ENCODE measurements around the gene RNF213.

Gene RNF213

DNA sequence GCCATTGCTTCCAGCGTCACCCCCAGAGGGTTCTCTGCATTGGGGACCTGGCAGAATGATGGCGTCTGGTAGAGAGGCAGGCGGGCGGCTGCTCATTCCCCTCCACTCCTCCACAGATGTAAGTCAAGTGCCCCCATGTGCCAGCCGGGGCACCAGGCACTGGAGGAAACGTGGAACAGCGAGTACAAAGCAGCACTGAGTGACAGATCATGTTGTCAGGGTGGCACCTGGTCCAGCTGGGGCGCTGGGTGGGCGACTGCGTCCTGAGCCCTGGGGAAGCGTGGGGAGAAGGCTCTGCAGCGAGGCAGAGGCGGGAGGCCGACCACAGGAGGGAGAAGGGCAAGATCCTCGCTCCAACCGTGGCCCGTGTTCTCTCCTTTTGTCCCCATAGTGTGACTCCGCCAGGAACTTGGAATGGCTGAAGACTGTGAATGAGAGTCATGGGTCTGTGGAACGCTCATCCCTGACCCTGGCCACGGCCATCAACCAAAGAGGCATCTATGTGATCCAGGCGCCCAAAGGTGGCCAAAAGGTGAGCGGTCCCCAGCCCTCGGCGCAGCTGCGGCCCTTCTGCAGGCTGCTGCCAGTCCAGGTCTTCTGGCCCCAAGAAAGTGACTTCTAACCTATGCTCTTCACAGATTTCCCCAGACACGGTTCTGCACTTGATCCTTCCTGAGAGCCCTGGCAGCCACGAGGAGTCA lies 76.7 kb downstream of the RNF213 start:
- TF ChIP-seq, protein P1, sequence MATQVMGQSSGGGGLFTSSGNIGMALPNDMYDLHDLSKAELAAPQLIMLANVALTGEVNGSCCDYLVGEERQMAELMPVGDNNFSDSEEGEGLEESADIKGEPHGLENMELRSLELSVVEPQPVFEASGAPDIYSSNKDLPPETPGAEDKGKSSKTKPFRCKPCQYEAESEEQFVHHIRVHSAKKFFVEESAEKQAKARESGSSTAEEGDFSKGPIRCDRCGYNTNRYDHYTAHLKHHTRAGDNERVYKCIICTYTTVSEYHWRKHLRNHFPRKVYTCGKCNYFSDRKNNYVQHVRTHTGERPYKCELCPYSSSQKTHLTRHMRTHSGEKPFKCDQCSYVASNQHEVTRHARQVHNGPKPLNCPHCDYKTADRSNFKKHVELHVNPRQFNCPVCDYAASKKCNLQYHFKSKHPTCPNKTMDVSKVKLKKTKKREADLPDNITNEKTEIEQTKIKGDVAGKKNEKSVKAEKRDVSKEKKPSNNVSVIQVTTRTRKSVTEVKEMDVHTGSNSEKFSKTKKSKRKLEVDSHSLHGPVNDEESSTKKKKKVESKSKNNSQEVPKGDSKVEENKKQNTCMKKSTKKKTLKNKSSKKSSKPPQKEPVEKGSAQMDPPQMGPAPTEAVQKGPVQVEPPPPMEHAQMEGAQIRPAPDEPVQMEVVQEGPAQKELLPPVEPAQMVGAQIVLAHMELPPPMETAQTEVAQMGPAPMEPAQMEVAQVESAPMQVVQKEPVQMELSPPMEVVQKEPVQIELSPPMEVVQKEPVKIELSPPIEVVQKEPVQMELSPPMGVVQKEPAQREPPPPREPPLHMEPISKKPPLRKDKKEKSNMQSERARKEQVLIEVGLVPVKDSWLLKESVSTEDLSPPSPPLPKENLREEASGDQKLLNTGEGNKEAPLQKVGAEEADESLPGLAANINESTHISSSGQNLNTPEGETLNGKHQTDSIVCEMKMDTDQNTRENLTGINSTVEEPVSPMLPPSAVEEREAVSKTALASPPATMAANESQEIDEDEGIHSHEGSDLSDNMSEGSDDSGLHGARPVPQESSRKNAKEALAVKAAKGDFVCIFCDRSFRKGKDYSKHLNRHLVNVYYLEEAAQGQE (IDR thresholded peaks at IDR 0.05; ENCODE audit: insufficient read depth in 1 of 2, low read depth in 2 of 2, low read length in 2 of 2), result no peak
- TF ChIP-seq SIN3A (IDR thresholded peaks at IDR 0.05; ENCODE audit: borderline replicate concordance, insufficient read depth, low read length) (no peak), POLR2AphosphoS5 (IDR thresholded peaks at IDR 0.05; ENCODE audit: low read depth, low read length) (0 out of 2 replicates have a peak, but pooled peaks have one; percentile 27), TAF1 (IDR thresholded peaks at IDR 0.05; ENCODE audit: borderline replicate concordance, insufficient read depth, low read length) (no peak), FOXP2 (optimal IDR thresholded peaks at IDR 0.05; ENCODE audit: borderline replicate concordance, extremely low read depth, extremely low read length, insufficient read depth) (no peak)

DNA sequence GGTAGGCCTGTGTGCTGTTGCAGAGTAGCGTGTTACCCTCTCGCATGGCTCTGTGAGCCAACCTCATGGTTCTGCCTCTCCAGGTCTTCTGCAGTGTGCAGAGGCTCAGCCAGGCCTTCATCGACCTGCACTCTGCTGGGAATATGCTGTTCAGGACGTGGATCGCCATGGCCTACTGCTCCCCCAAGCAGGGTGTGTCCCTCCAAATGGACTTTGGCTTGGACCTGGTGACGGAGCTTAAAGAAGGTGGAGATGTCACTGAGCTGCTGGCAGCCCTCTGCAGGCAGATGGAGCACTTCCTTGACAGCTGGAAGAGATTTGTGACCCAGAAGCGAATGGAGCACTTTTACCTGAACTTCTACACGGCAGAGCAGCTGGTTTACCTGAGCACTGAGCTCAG lies 78.5 kb downstream of the RNF213 start:
- TF ChIP-seq, protein P1 (IDR thresholded peaks at IDR 0.05; ENCODE audit: insufficient read depth in 1 of 2, low read depth in 2 of 2, low read length in 2 of 2), result no peak
- TF ChIP-seq TAF1 (IDR thresholded peaks at IDR 0.05; ENCODE audit: borderline replicate concordance, insufficient read depth, low read length) (no peak), SIN3A (IDR thresholded peaks at IDR 0.05; ENCODE audit: borderline replicate concordance, insufficient read depth, low read length) (no peak), POLR2AphosphoS5 (IDR thresholded peaks at IDR 0.05; ENCODE audit: low read depth, low read length) (no peak), FOXP2 (optimal IDR thresholded peaks at IDR 0.05; ENCODE audit: borderline replicate concordance, extremely low read depth, extremely low read length, insufficient read depth) (no peak)

DNA sequence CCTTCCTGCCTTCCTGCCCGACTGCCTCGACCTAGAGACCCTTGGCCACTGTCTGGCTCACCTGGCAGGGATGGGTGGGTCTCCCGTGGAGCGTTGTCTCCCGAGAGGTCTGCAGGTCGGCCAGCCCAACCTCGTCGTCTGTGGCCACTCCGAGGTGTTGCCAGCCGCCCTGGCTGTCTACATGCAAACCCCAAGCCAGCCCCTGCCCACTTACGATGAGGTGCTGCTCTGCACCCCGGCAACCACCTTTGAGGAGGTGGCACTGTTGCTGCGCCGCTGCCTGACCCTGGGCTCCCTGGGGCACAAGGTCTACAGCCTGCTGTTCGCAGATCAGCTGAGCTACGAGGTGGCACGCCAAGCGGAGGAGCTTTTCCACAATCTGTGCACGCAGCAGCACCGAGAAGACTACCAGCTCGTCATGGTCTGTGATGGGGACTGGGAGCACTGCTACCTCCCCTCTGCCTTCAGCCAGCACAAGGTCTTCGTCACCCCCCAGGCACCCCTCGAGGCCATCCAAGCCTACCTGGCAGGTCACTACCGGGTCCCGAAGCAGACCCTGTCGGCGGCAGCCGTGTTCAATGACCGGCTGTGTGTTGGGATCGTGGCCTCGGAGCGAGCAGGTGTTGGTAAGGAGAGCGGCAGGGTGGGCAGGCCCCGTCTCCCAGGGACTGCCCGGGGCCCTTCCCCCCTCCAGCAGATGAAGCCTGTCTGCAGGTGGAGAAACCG lies 79.2 kb downstream of the RNF213 start:
- TF ChIP-seq, protein P1 (IDR thresholded peaks at IDR 0.05; ENCODE audit: insufficient read depth in 1 of 2, low read depth in 2 of 2, low read length in 2 of 2), result no peak
- TF ChIP-seq SIN3A (IDR thresholded peaks at IDR 0.05; ENCODE audit: borderline replicate concordance, insufficient read depth, low read length) (no peak), FOXP2 (optimal IDR thresholded peaks at IDR 0.05; ENCODE audit: borderline replicate concordance, extremely low read depth, extremely low read length, insufficient read depth) (no peak), POLR2AphosphoS5 (IDR thresholded peaks at IDR 0.05; ENCODE audit: low read depth, low read length) (no peak), TAF1 (IDR thresholded peaks at IDR 0.05; ENCODE audit: borderline replicate concordance, insufficient read depth, low read length) (no peak)

DNA sequence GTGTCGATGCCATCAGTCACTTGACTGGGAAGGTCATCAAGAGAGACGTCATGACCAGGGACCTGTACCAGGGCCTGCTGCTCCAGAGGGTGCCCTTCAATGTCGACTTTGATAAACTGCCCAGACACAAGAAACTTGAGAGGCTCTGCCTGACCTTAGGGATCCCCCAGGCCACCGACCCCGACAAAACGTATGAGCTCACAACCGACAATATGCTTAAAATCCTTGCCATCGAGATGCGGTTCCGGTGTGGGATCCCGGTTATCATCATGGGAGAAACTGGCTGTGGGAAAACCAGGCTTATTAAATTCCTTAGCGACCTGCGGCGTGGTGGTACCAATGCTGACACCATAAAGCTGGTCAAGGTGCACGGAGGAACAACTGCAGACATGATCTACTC lies 84.7 kb downstream of the RNF213 start:
- TF ChIP-seq POLR2AphosphoS5 (IDR thresholded peaks at IDR 0.05; ENCODE audit: low read depth, low read length) (no peak), FOXP2 (optimal IDR thresholded peaks at IDR 0.05; ENCODE audit: borderline replicate concordance, extremely low read depth, extremely low read length, insufficient read depth) (no peak), SIN3A (IDR thresholded peaks at IDR 0.05; ENCODE audit: borderline replicate concordance, insufficient read depth, low read length) (no peak), TAF1 (IDR thresholded peaks at IDR 0.05; ENCODE audit: borderline replicate concordance, insufficient read depth, low read length) (no peak)
- TF ChIP-seq, protein P1 (IDR thresholded peaks at IDR 0.05; ENCODE audit: insufficient read depth in 1 of 2, low read depth in 2 of 2, low read length in 2 of 2), result no peak

Data from PFSK-1 (cell line).